ENCODE measurements around the gene SPATA9. TPM values are rescaled to one million over a fixed set of nuclear protein-coding genes. Genes with fewer than 3 reads are reported as not detected.

The SPATA9 gene
- total and polyA plus RNA-seq, 9 of the 15 experiments (the other 6 are each of a cell fraction or from before 2014, with no cell fraction given), result 0.16 to 5.5 (median 0.39) TPM; not detected in 3

- ATAC-seq (no peak), FAIRE-seq (no peak), DNase-seq (ENCODE audit: extremely low read depth in 1 of 4, low spot score in 3 of 4) (no peak)
- Histone ChIP-seq H3K9ac (ENCODE audit: insufficient read depth in 1 of 2, low read depth in 2 of 2, low read length in 2 of 2) (no peak overlapping the region), H3K36me3 (ENCODE audit: control insufficient read depth, insufficient read depth, low read length) (no peaks in the 10 kb centered on the region), H3K27me3 (ENCODE audit: control insufficient read depth in 2 of 2, insufficient read depth in 2 of 2, low read length in 2 of 2) (no peaks in the 10 kb centered on the region), H3K4me3 (no peak overlapping the region), H3K4me1 (replicated peaks in 1 of 2; ENCODE audit: control insufficient read depth in 2 of 2, insufficient read depth in 2 of 2, low read length in 2 of 2) (no peaks in the 10 kb centered on the region), H2AFZ (ENCODE audit: low read depth, low read length) (no peak overlapping the region), H3K27ac (ENCODE audit: extremely low read depth, low read depth, low read length) (no peak overlapping the region), H3K9me1 (ENCODE audit: control insufficient read depth, insufficient read depth, low read length) (no peaks in the 10 kb centered on the region), H3K79me2 (ENCODE audit: control insufficient read depth, insufficient read depth, low read length) (no peaks in the 10 kb centered on the region), H3K4me2 (ENCODE audit: insufficient read depth, low read length) (no peak overlapping the region), H4K20me1 (replicated peaks; ENCODE audit: control insufficient read depth, insufficient read depth, low read length) (no peaks in the 10 kb centered on the region), H3K9me3 (replicated peaks; ENCODE audit: control insufficient read depth, insufficient read depth, low read depth, low read length) (no peaks in the 10 kb centered on the region)
- ChIA-PET POLR2A (interaction anchor here (0.7 to 2.3 kb wide), 3 partner anchors 8 to 231 kb away, joined by 3 to 12 read pairs (median 3); no protein-coding TSS in a partner anchor), CTCF (ENCODE audit: low intra/inter-chr PET ratio) (no interaction called here)
- no peak for TF ChIP-seq NCOR1 (IDR thresholded peaks at IDR 0.05)
- TF ChIP-seq KAT8 (IDR thresholded peaks at IDR 0.05; ENCODE audit: low read depth), result no peak
- TF ChIP-seq CBFA2T2 (conservative IDR thresholded peaks at IDR 0.05), result no peak
- TF ChIP-seq ZNF785 (CRISPR knock-in tag; IDR thresholded peaks at IDR 0.05), result no peak
- TF ChIP-seq NFE2 (IDR thresholded peaks at IDR 0.05; ENCODE audit: low read depth), result no peak
- no peak for TF ChIP-seq ZNF449 (CRISPR knock-in tag; IDR thresholded peaks at IDR 0.05)
- no peak for TF ChIP-seq SMARCC2 (IDR thresholded peaks at IDR 0.05; ENCODE audit: low read depth)
- TF ChIP-seq TRIM24 (IDR thresholded peaks at IDR 0.05), result no peak
- TF ChIP-seq PREB (CRISPR knock-in tag; IDR thresholded peaks at IDR 0.05), result no peak
- TF ChIP-seq SFPQ (IDR thresholded peaks at IDR 0.05; ENCODE audit: low read depth, low read length), result no peak
- TF ChIP-seq ZNF121 (CRISPR knock-in tag; conservative IDR thresholded peaks at IDR 0.05), result no peak
- TF ChIP-seq SREBF1 (IDR thresholded peaks at IDR 0.05; ENCODE audit: borderline replicate concordance, low read depth, low read length), result no peak
- no peak for TF ChIP-seq HNRNPH1 (optimal IDR thresholded peaks at IDR 0.05; ENCODE audit: low read depth, low read length)
- TF ChIP-seq EZH2 (IDR thresholded peaks at IDR 0.05; ENCODE audit: borderline replicate concordance, low read depth, low read length), result no peak
- no peak for TF ChIP-seq MXD1 (CRISPR knock-in tag; IDR thresholded peaks at IDR 0.05; ENCODE audit: borderline replicate concordance, poor library complexity, severe bottlenecking)
- TF ChIP-seq ZNF253 (CRISPR knock-in tag; conservative IDR thresholded peaks at IDR 0.05), result no peak
- TF ChIP-seq MEF2A (IDR thresholded peaks at IDR 0.05; ENCODE audit: control insufficient read depth, low read depth, low read length), result no peak
- intact Hi-C loops (cut with micrococcal nuclease) (no loop called here), in situ Hi-C loops (cut with MboI) (no loop called here)
- 27% methylated on average over 5 of the region's 5 CpGs for WGBS (ENCODE audit: insufficient coverage, low coverage, missing lambda C conversion rate)
- no TSS peak for BruUV-seq (replicated peaks)
Measured at GRCh38 chr5:95623706-95624105, 59.1 kb downstream of the SPATA9 start.
